ENCODE measurements around the gene SNPH.

- TF ChIP-seq EZH2phosphoT487 (IDR thresholded peaks at IDR 0.05; ENCODE audit: insufficient read depth, low read depth) (no peak), EZH2 (IDR thresholded peaks at IDR 0.05; ENCODE audit: insufficient read depth, poor library complexity, severe bottlenecking) (no peak)
Measured at GRCh38 chr20:1333462-1334369, 67.6 kb downstream of the SNPH start.

All from GM23248 (cell line).